ENCODE data around the gene OR2L5.

Gene OR2L5

GRCh38 chr1:248013229-248013710 is at the start of gene OR2L5:
OR2L5 (plus strand) TSS chr1:248013660; CDS start chr1:248021948, 8,288 bp downstream.
- no peak for DNase-seq (ENCODE audit: extremely low read depth, low read depth)

GRCh38 chr1:247964933-247965332 is 48.5 kb upstream of the OR2L5 start, which contains the start of gene OR2AK2:
OR2AK2 (plus strand) TSS chr1:247965233; CDS start chr1:247965377, 144 bp downstream.
- no peak for DNase-seq (ENCODE audit: extremely low read depth, low read depth)
- no peak for TF ChIP-seq CTCF (IDR thresholded peaks at IDR 0.05; ENCODE audit: low read depth, low read length)

More at GRCh38 chr1:248013229-248013710, at the start of gene OR2L5:
- TF ChIP-seq CTCF (IDR thresholded peaks at IDR 0.05; ENCODE audit: low read depth, low read length), result no peak

- no peak for TF ChIP-seq CTCF (IDR thresholded peaks at IDR 0.05; ENCODE audit: low read depth, low read length)
- DNase-seq (ENCODE audit: extremely low read depth, low read depth), result no peak
Measured at GRCh38 chr1:247966532-247967204, 46.8 kb upstream of the OR2L5 start.

- DNase-seq (ENCODE audit: extremely low read depth, low read depth), result no peak
- no peak for TF ChIP-seq CTCF (IDR thresholded peaks at IDR 0.05; ENCODE audit: low read depth, low read length)
Measured at GRCh38 chr1:247992986-247993385, 20.5 kb upstream of the OR2L5 start.

GRCh38 chr1:247998811-247999210 is 14.6 kb upstream of the OR2L5 start:
- no peak for TF ChIP-seq CTCF (IDR thresholded peaks at IDR 0.05; ENCODE audit: low read depth, low read length)
- no peak for DNase-seq (ENCODE audit: extremely low read depth, low read depth)

GRCh38 chr1:248000169-248000568 is 13.3 kb upstream of the OR2L5 start:
- DNase-seq (ENCODE audit: extremely low read depth, low read depth), result no peak
- TF ChIP-seq CTCF (IDR thresholded peaks at IDR 0.05; ENCODE audit: low read depth, low read length), result no peak

GRCh38 chr1:248007778-248008177 is 5.7 kb upstream of the OR2L5 start:
- DNase-seq (ENCODE audit: extremely low read depth, low read depth), result no peak
- no peak for TF ChIP-seq CTCF (IDR thresholded peaks at IDR 0.05; ENCODE audit: low read depth, low read length)

All from AG09319 (cell line).